A172 (cell line): Measurements from ENCODE around the gene SEC14L5. TPM values are rescaled to one million over a fixed set of nuclear protein-coding genes. Genes with fewer than 3 reads are reported as not detected.

Source experiments
- total RNA-seq: library from RNA; depleted of rRNA; stranded (reverse); fragments of >200 nt; shearing (Covaris generic); gene quantifications from 2 replicates; pipeline ENCODE4 v1.2.3, GENCODE V29; 2014; rRNA removed

Gene SEC14L5
- total RNA-seq, 1 experiment from 2014 or later: not detected

Other genes starting within 250 kb of the SEC14L5 start
- 12.0 and 19.6 TPM in 2 replicates for gene ANKS3, start 224.1 kb upstream of the SEC14L5 start, total RNA-seq
- gene DNAAF8, start 223.8 kb upstream of the SEC14L5 start, total RNA-seq: 1.7 and 5.2 TPM in 2 replicates
- gene ZNF500, start 191.2 kb upstream of the SEC14L5 start, total RNA-seq: 19.8 and 25.1 TPM in 2 replicates
- gene SEPTIN12, start 170.0 kb upstream of the SEC14L5 start, total RNA-seq: not detected in 2 replicates
- not detected in 2 replicates for gene SMIM22, start 163.0 kb upstream of the SEC14L5 start, total RNA-seq
- gene ROGDI, start 155.7 kb upstream of the SEC14L5 start, total RNA-seq: 25.8 and 33.3 TPM in 2 replicates
- gene GLYR1, start 111.0 kb upstream of the SEC14L5 start, total RNA-seq: 46.1 and 47.5 TPM in 2 replicates
- 40.8 and 41.0 TPM in 2 replicates for gene UBN1, start 110.8 kb upstream of the SEC14L5 start, total RNA-seq
- 0.81 and 2.0 TPM in 2 replicates for gene PPL, start 21.2 kb upstream of the SEC14L5 start, total RNA-seq
- gene NAGPA, start 75.6 kb downstream of the SEC14L5 start, total RNA-seq: 30.0 and 43.0 TPM in 2 replicates
- gene C16orf89, start 107.6 kb downstream of the SEC14L5 start, total RNA-seq: not detected in 2 replicates
- 39.2 and 48.8 TPM in 2 replicates for gene ALG1, start 113.5 kb downstream of the SEC14L5 start, total RNA-seq
- 16.9 and 22.2 TPM in 2 replicates for gene EEF2KMT, start 139.5 kb downstream of the SEC14L5 start, total RNA-seq